Endodermal cell (in vitro differentiated cells): ENCODE data around the gene LILRA6. TPM values are rescaled to one million over a fixed set of nuclear protein-coding genes. Genes with fewer than 3 reads are reported as not detected.
"Not testable (repeated sequence)": the region's sequence is repeated elsewhere in the genome, so short reads cannot be mapped to it uniquely, and the experiment has no call there.

Experiments
- DNase-seq: peaks from one replicate; pipeline ENCODE4 v3.0.0-alpha.2; 2017
- H3K27ac ChIP-seq: 2 replicates; pipeline ENCODE4 v1.5.1; 2013; ENCODE audit warnings: mild to moderate bottlenecking, low read depth, low read length, moderate library complexity
- H3K27me3 ChIP-seq: 2 replicates; pipeline ENCODE4 v1.6.1; 2013; ENCODE audit warnings: mild to moderate bottlenecking, low read length, moderate library complexity; ENCODE audit not compliant: insufficient read depth, control insufficient read depth, poor library complexity, severe bottlenecking
- H3K36me3 ChIP-seq: 2 replicates; pipeline ENCODE4 v1.7.0; 2013; ENCODE audit warnings: mild to moderate bottlenecking, low read length, moderate library complexity; ENCODE audit not compliant: control insufficient read depth, insufficient read depth
- H3K4me1 ChIP-seq: one replicate; pipeline ENCODE4 v1.7.0; 2013; ENCODE audit warnings: low read length; ENCODE audit not compliant: control insufficient read depth, insufficient read depth
- H3K4me3 ChIP-seq: 2 replicates; pipeline ENCODE4 v1.5.1; 2013; ENCODE audit warnings: mild to moderate bottlenecking, low read length, moderate library complexity
- H3K9ac ChIP-seq: 2 replicates; pipeline ENCODE4 v1.6.1; 2013; ENCODE audit warnings: mild to moderate bottlenecking, low read length, moderate library complexity; ENCODE audit not compliant: poor library complexity, severe bottlenecking; ENCODE audit errors: extremely low read depth
- H3K9me3 ChIP-seq: 2 replicates; pipeline ENCODE4 v1.6.1; 2013; ENCODE audit warnings: mild to moderate bottlenecking, low read length, moderate library complexity; ENCODE audit not compliant: control insufficient read depth
- H3K27ac Mint-ChIP-seq: 2 replicates; pipeline ENCODE4 v1.8.0; 2020; ENCODE audit warnings: mixed read lengths
- H3K27me3 Mint-ChIP-seq: 2 replicates; pipeline ENCODE4 v1.8.0; 2021; ENCODE audit warnings: mild to moderate bottlenecking, mixed read lengths; ENCODE audit not compliant: insufficient read depth
- H3K36me3 Mint-ChIP-seq: 2 replicates; pipeline ENCODE4 v1.8.0; 2020; ENCODE audit warnings: low read depth, mixed read lengths
- H3K4me1 Mint-ChIP-seq: 2 replicates; pipeline ENCODE4 v1.8.0; 2020; ENCODE audit warnings: mixed read lengths
- H3K4me3 Mint-ChIP-seq: 2 replicates; pipeline ENCODE4 v1.8.0; 2020; ENCODE audit warnings: mild to moderate bottlenecking, moderate library complexity, mixed read lengths
- H3K9me3 Mint-ChIP-seq: 2 replicates; pipeline ENCODE4 v1.8.0; 2020; ENCODE audit warnings: mild to moderate bottlenecking, mixed read lengths
- CTCF ChIP-seq: fragments of 200-600 bp; sonication (generic); conservative IDR thresholded peaks from 2 replicates; pipeline ENCODE4 v1.5.0; 2021; ENCODE audit warnings: antibody characterized with exemption, mild to moderate bottlenecking
- WGBS, 2 experiments: methylation state at CpG; one replicate each; pipeline versions ENCODE4 v1.1.5 to v1.1.7; 2013; ENCODE audit warnings: missing lambda C conversion rate in 2 of 2, mixed read lengths in 1 of 2; ENCODE audit not compliant: insufficient coverage in 1 of 2, insufficient read length in 1 of 2; 5-methylcytosine and 5-hydroxymethylcytosine counted together
- total RNA-seq, 2 donors: library from RNA; stranded (reverse); fragmentation: NEBNext Ultra II Directional in 1 of 2; extraction: Animal tissue kit (Norgen Biotek cat#: 25700) in 1 of 2; gene quantifications; 2 replicates in 1 of 2; 3 replicates in 1 of 2; pipeline ENCODE4 v1.2.1, GENCODE V29; 2021

The LILRA6 gene
- total RNA-seq, 2 donors from 2014 or later, result not detected

GRCh38 chr19:54218960-54219661 lies 23.5 kb downstream of the LILRA6 start:
- Mint-ChIP-seq H3K4me1 (no peaks in the 10 kb centered on the region), H3K27me3 (peaks cover 11% of the 10 kb centered on the region), H3K36me3 (peaks cover 12% of the 10 kb centered on the region), H3K27ac (no peak overlapping the region), H3K9me3 (peaks cover 11% of the 10 kb centered on the region), H3K4me3 (no peak overlapping the region)
- no peaks in the 10 kb centered on the region for H3K4me1 ChIP-seq
- H3K27ac ChIP-seq, result no peak overlapping the region
- no peak for TF ChIP-seq CTCF
- whole genome bisulfite sequencing, 2 experiments, result 90 to 96% methylated on average over 18 to 27 of the region's 27 CpGs
- H3K27me3 ChIP-seq, result no peaks in the 10 kb centered on the region
- no peak overlapping the region for H3K4me3 ChIP-seq
- no peak for DNase-seq
- no peaks in the 10 kb centered on the region for H3K9me3 ChIP-seq
- no peak overlapping the region for H3K9ac ChIP-seq
- no peaks in the 10 kb centered on the region for H3K36me3 ChIP-seq

- no peak for DNase-seq
Measured at GRCh38 chr19:54218259-54218658, 24.3 kb downstream of the LILRA6 start.

GRCh38 chr19:54217517-54218247 lies 24.9 kb downstream of the LILRA6 start:
- H3K9me3 ChIP-seq, H3K36me3 ChIP-seq, H3K27ac Mint-ChIP-seq, DNase-seq, H3K27me3 Mint-ChIP-seq, H3K4me3 Mint-ChIP-seq, H3K4me1 Mint-ChIP-seq, H3K9ac ChIP-seq, H3K27me3 ChIP-seq, H3K27ac ChIP-seq, H3K4me3 ChIP-seq, H3K4me1 ChIP-seq: not testable (repeated sequence)
- 73 to 74% methylated on average over 8 to 16 of the region's 20 CpGs for WGBS, 2 experiments
- Mint-ChIP-seq H3K9me3 (peaks cover 11% of the 10 kb centered on the region), H3K36me3 (peaks cover 21% of the 10 kb centered on the region)

More at GRCh38 chr19:54218259-54218658, 24.3 kb downstream of the LILRA6 start:
- WGBS, 2 experiments, result 78% methylated on average over 5 to 8 of the region's 8 CpGs
- no peak overlapping the region for H3K4me3 ChIP-seq
- H3K36me3 ChIP-seq, result no peaks in the 10 kb centered on the region
- H3K27ac ChIP-seq, result no peak overlapping the region
- no peak overlapping the region for H3K9ac ChIP-seq
- Mint-ChIP-seq H3K36me3 (peaks cover 15% of the 10 kb centered on the region), H3K27me3 (peaks cover 5% of the 10 kb centered on the region), H3K4me3 (no peak overlapping the region), H3K9me3 (peaks cover 11% of the 10 kb centered on the region), H3K27ac (no peak overlapping the region), H3K4me1 (no peaks in the 10 kb centered on the region)
- H3K27me3 ChIP-seq, result no peaks in the 10 kb centered on the region
- no peaks in the 10 kb centered on the region for H3K9me3 ChIP-seq
- no peak for TF ChIP-seq CTCF
- H3K4me1 ChIP-seq, result no peaks in the 10 kb centered on the region
